K562 (cell line): ENCODE measurements around the gene TSPAN1. TPM values are rescaled to one million over a fixed set of nuclear protein-coding genes. Genes with fewer than 3 reads are reported as not detected.

Experiments used
- TAF7 ChIP-seq: fragments of 450-650 bp; IDR thresholded peaks from 2 replicates; pipeline ENCODE4 v1.6.1; 2016; ENCODE audit warnings: missing genetic modification characterization, missing compliant biosample characterization
- polyA plus RNA-seq, 8 experiments: library from polyadenylated mRNA; depleted of rRNA in 4 of 8; stranded (reverse) in 5 of 8; unstranded in 3 of 8; fragments of >200 nt; fragmentation: Nextera tagmentation in 2 of 8; fragmentation: Illumina TruSeq in 1 of 8; extraction: Ambion mirVana in 2 of 8; extraction: Trizol in 1 of 8; gene quantifications; 2 replicates each; pipeline versions ENCODE4 v1.2.1 to v1.2.3, GENCODE V29; 2011 to 2014; ENCODE audit warnings: inconsistent platforms in 1 of 8, missing spikeins in 1 of 8
- total RNA-seq, 7 experiments: library from RNA; depleted of rRNA in 6 of 7; stranded (reverse); fragments of >200 nt in 6 of 7; fragmentation: Illumina TruSeq in 2 of 7; extraction: Trizol in 2 of 7; gene quantifications; 2 replicates each; pipeline versions ENCODE4 v1.2.1 to v1.2.3, GENCODE V29; 2011 to 2021; ENCODE audit warnings: low replicate concordance in 1 of 7
- TF ChIP-seq, protein P1 (sequence below): fragments of 250-450 bp; sonication (Bioruptor Pico); IDR thresholded peaks from 2 replicates; pipeline ENCODE4 v1.4.0; 2020; ENCODE audit warnings: borderline replicate concordance
- TF ChIP-seq, protein P2 (sequence below): fragments of 450-650 bp; IDR thresholded peaks from 2 replicates; pipeline ENCODE4 v1.6.1; 2016; ENCODE audit warnings: mild to moderate bottlenecking, moderate library complexity

The TSPAN1 gene
- total and polyA plus RNA-seq, 9 of the 15 experiments (the other 6 are each of a cell fraction or from before 2014, with no cell fraction given) = 0.58 TPM; not detected in 8

DNA sequence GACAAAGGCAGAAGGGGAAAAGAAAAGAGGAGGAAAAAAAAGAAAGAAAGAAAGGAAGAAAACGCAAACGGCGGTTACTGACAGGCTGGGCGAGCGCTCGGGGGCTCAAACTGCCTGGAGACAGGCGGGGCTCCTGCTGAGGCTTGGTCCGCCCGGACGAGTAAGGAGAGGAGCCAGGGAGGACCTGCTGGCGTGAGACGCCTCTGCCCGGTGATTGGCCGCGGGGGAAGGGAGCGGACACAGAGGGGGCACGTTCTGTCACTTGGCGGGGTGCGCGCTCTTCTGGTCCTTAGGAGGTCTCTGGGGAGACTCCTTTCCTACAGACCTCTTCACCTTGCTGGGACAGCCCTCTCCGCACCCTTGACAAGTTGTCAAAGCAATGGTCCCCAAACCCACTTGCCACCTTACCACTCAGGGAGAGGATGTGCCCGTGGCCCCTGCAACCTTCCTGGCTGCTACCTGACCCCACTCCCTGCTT is 41.7 kb upstream of the TSPAN1 start (continued):
- TF ChIP-seq, protein P1, sequence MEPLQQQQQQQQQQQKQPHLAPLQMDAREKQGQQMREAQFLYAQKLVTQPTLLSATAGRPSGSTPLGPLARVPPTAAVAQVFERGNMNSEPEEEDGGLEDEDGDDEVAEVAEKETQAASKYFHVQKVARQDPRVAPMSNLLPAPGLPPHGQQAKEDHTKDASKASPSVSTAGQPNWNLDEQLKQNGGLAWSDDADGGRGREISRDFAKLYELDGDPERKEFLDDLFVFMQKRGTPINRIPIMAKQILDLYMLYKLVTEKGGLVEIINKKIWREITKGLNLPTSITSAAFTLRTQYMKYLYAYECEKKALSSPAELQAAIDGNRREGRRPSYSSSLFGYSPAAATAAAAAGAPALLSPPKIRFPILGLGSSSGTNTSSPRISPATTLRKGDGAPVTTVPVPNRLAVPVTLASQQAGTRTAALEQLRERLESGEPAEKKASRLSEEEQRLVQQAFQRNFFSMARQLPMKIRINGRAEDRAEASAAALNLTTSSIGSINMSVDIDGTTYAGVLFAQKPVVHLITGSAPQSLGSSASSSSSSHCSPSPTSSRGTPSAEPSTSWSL (CRISPR knock-in tag) = no peak; the same call in 1 of the 2 replicates
- TF ChIP-seq TAF7 (tag) = peak; percentile 58
- TF ChIP-seq, protein P2, sequence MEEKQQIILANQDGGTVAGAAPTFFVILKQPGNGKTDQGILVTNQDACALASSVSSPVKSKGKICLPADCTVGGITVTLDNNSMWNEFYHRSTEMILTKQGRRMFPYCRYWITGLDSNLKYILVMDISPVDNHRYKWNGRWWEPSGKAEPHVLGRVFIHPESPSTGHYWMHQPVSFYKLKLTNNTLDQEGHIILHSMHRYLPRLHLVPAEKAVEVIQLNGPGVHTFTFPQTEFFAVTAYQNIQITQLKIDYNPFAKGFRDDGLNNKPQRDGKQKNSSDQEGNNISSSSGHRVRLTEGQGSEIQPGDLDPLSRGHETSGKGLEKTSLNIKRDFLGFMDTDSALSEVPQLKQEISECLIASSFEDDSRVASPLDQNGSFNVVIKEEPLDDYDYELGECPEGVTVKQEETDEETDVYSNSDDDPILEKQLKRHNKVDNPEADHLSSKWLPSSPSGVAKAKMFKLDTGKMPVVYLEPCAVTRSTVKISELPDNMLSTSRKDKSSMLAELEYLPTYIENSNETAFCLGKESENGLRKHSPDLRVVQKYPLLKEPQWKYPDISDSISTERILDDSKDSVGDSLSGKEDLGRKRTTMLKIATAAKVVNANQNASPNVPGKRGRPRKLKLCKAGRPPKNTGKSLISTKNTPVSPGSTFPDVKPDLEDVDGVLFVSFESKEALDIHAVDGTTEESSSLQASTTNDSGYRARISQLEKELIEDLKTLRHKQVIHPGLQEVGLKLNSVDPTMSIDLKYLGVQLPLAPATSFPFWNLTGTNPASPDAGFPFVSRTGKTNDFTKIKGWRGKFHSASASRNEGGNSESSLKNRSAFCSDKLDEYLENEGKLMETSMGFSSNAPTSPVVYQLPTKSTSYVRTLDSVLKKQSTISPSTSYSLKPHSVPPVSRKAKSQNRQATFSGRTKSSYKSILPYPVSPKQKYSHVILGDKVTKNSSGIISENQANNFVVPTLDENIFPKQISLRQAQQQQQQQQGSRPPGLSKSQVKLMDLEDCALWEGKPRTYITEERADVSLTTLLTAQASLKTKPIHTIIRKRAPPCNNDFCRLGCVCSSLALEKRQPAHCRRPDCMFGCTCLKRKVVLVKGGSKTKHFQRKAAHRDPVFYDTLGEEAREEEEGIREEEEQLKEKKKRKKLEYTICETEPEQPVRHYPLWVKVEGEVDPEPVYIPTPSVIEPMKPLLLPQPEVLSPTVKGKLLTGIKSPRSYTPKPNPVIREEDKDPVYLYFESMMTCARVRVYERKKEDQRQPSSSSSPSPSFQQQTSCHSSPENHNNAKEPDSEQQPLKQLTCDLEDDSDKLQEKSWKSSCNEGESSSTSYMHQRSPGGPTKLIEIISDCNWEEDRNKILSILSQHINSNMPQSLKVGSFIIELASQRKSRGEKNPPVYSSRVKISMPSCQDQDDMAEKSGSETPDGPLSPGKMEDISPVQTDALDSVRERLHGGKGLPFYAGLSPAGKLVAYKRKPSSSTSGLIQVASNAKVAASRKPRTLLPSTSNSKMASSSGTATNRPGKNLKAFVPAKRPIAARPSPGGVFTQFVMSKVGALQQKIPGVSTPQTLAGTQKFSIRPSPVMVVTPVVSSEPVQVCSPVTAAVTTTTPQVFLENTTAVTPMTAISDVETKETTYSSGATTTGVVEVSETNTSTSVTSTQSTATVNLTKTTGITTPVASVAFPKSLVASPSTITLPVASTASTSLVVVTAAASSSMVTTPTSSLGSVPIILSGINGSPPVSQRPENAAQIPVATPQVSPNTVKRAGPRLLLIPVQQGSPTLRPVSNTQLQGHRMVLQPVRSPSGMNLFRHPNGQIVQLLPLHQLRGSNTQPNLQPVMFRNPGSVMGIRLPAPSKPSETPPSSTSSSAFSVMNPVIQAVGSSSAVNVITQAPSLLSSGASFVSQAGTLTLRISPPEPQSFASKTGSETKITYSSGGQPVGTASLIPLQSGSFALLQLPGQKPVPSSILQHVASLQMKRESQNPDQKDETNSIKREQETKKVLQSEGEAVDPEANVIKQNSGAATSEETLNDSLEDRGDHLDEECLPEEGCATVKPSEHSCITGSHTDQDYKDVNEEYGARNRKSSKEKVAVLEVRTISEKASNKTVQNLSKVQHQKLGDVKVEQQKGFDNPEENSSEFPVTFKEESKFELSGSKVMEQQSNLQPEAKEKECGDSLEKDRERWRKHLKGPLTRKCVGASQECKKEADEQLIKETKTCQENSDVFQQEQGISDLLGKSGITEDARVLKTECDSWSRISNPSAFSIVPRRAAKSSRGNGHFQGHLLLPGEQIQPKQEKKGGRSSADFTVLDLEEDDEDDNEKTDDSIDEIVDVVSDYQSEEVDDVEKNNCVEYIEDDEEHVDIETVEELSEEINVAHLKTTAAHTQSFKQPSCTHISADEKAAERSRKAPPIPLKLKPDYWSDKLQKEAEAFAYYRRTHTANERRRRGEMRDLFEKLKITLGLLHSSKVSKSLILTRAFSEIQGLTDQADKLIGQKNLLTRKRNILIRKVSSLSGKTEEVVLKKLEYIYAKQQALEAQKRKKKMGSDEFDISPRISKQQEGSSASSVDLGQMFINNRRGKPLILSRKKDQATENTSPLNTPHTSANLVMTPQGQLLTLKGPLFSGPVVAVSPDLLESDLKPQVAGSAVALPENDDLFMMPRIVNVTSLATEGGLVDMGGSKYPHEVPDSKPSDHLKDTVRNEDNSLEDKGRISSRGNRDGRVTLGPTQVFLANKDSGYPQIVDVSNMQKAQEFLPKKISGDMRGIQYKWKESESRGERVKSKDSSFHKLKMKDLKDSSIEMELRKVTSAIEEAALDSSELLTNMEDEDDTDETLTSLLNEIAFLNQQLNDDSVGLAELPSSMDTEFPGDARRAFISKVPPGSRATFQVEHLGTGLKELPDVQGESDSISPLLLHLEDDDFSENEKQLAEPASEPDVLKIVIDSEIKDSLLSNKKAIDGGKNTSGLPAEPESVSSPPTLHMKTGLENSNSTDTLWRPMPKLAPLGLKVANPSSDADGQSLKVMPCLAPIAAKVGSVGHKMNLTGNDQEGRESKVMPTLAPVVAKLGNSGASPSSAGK = no peak
- TF ChIP-seq, all 486 proteins: peak for 52
